MM.1S (cell line): ENCODE results near the gene CFAP251.
"Not testable (repeated sequence)": the region's sequence is repeated elsewhere in the genome, so short reads cannot be mapped to it uniquely, and the experiment has no call there.

Source experiments
- CTCF ChIP-seq: fragments of 300-600 bp; sonication (generic); IDR thresholded peaks from 2 replicates; pipeline ENCODE4 v1.5.1; 2016; ENCODE audit warnings: antibody characterized with exemption, low read length, mixed read lengths
- EZH2phosphoT487 ChIP-seq: fragments of 300-600 bp; sonication (generic); IDR thresholded peaks from 2 replicates; pipeline ENCODE4 v1.6.1; 2018; ENCODE audit warnings: antibody characterized with exemption, low read length

GRCh38 chr12:121889661-121890060, 28.7 kb upstream of the CFAP251 start:
- not testable (repeated sequence) for TF ChIP-seq CTCF, EZH2phosphoT487
